Left lung (tissue), 10 donors: ENCODE data around the gene ATXN1. TPM values are rescaled to one million over a fixed set of nuclear protein-coding genes. Genes with fewer than 3 reads are reported as not detected.

Source experiments
- ATAC-seq: fragments of 200-7000 bp; cut with Tn5 transposase; one replicate; pipeline ENCODE4 v1.9.1; 2020; ENCODE audit warnings: moderate library complexity
- DNase-seq, 4 donors: peaks; one replicate each; pipeline ENCODE4 v3.0.0-alpha.2; 2013 to 2020
- H3K27ac ChIP-seq, 2 donors: fragments of 200-600 bp; sonication (generic) in 1 of 2; one replicate each; pipeline versions ENCODE4 v1.5.0 to v1.8.0; 2020 to 2021
- H3K27me3 ChIP-seq, 2 donors: fragments of 200-600 bp; sonication (generic) in 1 of 2; one replicate each; pipeline versions ENCODE4 v1.5.0 to v1.8.0; 2020 to 2021
- H3K36me3 ChIP-seq, 2 donors: fragments of 200-600 bp; sonication (generic) in 1 of 2; one replicate each; pipeline versions ENCODE4 v1.5.0 to v1.8.0; 2020 to 2021
- H3K4me1 ChIP-seq, 2 donors: fragments of 200-600 bp; one replicate each; pipeline ENCODE4 v1.8.0; 2021
- H3K4me3 ChIP-seq, 2 donors: fragments of 200-600 bp; sonication (generic) in 1 of 2; one replicate each; pipeline versions ENCODE4 v1.5.0 to v1.8.0; 2020 to 2021; ENCODE audit warnings: mild to moderate bottlenecking in 1 of 2
- H3K9me3 ChIP-seq, 2 donors: fragments of 200-600 bp; sonication (generic) in 1 of 2; one replicate each; pipeline versions ENCODE4 v1.5.0 to v1.8.0; 2020 to 2021
- CTCF ChIP-seq, 2 donors: fragments of 200-600 bp; sonication (generic) in 1 of 2; IDR thresholded peaks; one replicate each; pipeline versions ENCODE4 v1.5.0 to v1.8.0; 2021; ENCODE audit warnings: antibody characterized with exemption in 2 of 2
- intact Hi-C, 2 donors: fragments of 100-400 bp; cut with DNase I; formaldehyde crosslinking; loops; one replicate each; pipeline versions ENCODE4 v1.11.2 to v1.14.2; 2022
- polyA plus RNA-seq, 6 donors: library from polyadenylated mRNA; unstranded; fragments of 120-200 nt; gene quantifications; one replicate each; pipeline ENCODE4 v1.2.1, GENCODE V29; 2013; ENCODE audit not compliant: insufficient read length in 6 of 6
- total RNA-seq, 2 donors: library from RNA; stranded (reverse); fragmentation: NEBNext Ultra II Directional; extraction: Animal tissue kit (Norgen Biotek cat#: 25700); gene quantifications; one replicate each; pipeline ENCODE4 v1.2.1, GENCODE V29; 2021
- donor health status: DM: no; HTN: yes; CAD: no.
- donor health status: DM: no; HTN: no; CAD: no.

Gene ATXN1
- total and polyA plus RNA-seq, 8 donors, result 23.3 to 67.4 (median 27.3) TPM

GRCh38 chr6:16563628-16564240, 197.5 kb downstream of the ATXN1 start:
- Histone ChIP-seq H3K4me1 (no peaks in the 10 kb centered on the region), H3K27ac (no peak overlapping the region), H3K36me3 (peaks cover 0 to 4% of the 10 kb centered on the region in 2 donors), H3K27me3 (no peaks in the 10 kb centered on the region), H3K9me3 (no peaks in the 10 kb centered on the region), H3K4me3 (no peak overlapping the region)
- intact Hi-C loops, result no loop called here
- no peak for DNase-seq
- TF ChIP-seq CTCF (IDR thresholded peaks at IDR 0.05), result no peak
- no peak for ATAC-seq

GRCh38 chr6:16562498-16562897, 198.8 kb downstream of the ATXN1 start:
- TF ChIP-seq CTCF (IDR thresholded peaks at IDR 0.05), result no peak
- H3K4me3 ChIP-seq, result no peak overlapping the region
- no peaks in the 10 kb centered on the region for H3K9me3 ChIP-seq
- ATAC-seq, result no peak
- no peaks in the 10 kb centered on the region for H3K27me3 ChIP-seq
- H3K27ac ChIP-seq, result no peak overlapping the region
- intact Hi-C loops, result no loop called here
- H3K4me1 ChIP-seq, result no peaks in the 10 kb centered on the region
- no peak for DNase-seq
- peaks cover 0 to 4% of the 10 kb centered on the region in 2 donors for H3K36me3 ChIP-seq

GRCh38 chr6:16559071-16559470, 202.2 kb downstream of the ATXN1 start:
- Histone ChIP-seq H3K27me3 (no peaks in the 10 kb centered on the region), H3K27ac (no peak overlapping the region), H3K4me3 (no peak overlapping the region), H3K36me3 (peaks cover 0 to 4% of the 10 kb centered on the region in 2 donors), H3K9me3 (no peaks in the 10 kb centered on the region), H3K4me1 (no peaks in the 10 kb centered on the region)
- intact Hi-C loops, result no loop called here
- ATAC-seq (no peak), DNase-seq (no peak)
- TF ChIP-seq CTCF (IDR thresholded peaks at IDR 0.05), result no peak

- Histone ChIP-seq H3K36me3 (peaks cover 0 to 12% of the 10 kb centered on the region in 2 donors), H3K4me1 (no peaks in the 10 kb centered on the region), H3K9me3 (no peaks in the 10 kb centered on the region), H3K27me3 (no peaks in the 10 kb centered on the region), H3K4me3 (no peak overlapping the region), H3K27ac (no peak overlapping the region)
- ATAC-seq (no peak), DNase-seq (no peak)
- intact Hi-C loops, result no loop called here
- TF ChIP-seq CTCF (IDR thresholded peaks at IDR 0.05), result no peak
Observed at GRCh38 chr6:16555550-16555949, 205.7 kb downstream of the ATXN1 start.

- DNase-seq, result no peak
- Histone ChIP-seq H3K4me3 (no peak overlapping the region), H3K9me3 (no peaks in the 10 kb centered on the region), H3K4me1 (no peaks in the 10 kb centered on the region), H3K27me3 (no peaks in the 10 kb centered on the region), H3K27ac (no peak overlapping the region), H3K36me3 (peaks cover 0 to 12% of the 10 kb centered on the region in 2 donors)
- ATAC-seq, result no peak
- no peak for TF ChIP-seq CTCF (IDR thresholded peaks at IDR 0.05)
- intact Hi-C loops, result no loop called here
Observed at GRCh38 chr6:16553531-16553930, 207.7 kb downstream of the ATXN1 start.
